NCI-H69 (cell line): Measurements from ENCODE around the gene ARL15.

Experiments
- DNase-seq: peaks from one replicate; lab custom pipeline; 2025; lab: John Stamatoyannopoulos, UW

Gene ARL15

DNA sequence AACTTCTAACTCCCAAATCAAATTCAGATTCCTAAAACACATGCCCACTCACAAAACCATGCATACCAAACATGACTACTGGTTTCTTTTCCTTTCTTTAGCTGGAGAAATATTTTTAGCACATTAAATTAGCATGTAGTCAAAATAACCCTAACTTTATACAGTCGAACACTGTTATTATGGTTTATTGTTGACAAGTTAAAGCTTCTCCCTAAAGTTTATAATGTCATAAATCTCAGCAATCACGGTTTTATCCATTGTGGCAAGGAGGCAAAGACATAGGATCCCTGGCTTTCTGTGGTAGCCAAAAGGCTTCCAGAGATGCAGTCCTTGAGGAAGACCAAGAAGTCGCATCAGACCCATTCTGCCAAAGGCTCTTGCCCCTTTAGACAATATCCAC is 27.5 kb downstream of the ARL15 start:
- DNase-seq = no peak

DNA sequence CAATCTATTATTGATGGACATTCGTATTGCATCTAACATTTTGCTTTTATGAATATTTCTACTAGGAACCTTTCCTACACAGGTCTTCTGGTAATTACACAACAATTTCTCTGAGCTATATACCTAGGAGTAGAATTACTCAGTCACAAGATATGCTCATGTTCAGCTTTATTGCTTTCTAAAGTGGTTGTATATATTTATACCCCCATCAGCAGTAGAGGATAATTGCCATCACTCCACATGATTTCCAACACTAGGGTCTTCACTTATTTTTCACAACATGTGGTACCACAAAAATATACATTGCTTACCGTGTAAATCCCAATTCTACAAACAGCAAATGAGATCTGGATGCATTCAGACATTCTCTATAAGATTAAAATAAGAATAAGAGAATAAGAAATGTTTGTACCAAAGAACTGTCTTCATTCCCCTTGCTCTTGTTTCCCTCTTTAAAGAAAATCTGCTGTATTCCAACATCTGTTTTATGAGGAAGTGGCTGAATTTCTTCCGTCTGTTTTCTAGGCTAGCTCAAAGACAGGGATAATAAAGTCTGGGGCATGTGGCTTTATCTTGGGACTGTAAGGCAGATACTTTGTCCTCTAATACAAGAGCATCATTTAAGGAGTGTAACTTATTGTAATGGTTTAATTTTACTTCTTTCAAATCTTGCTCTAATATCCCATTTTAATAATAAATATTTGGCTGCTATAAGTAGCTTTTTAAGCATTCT is 28.2 kb downstream of the ARL15 start:
- DNase-seq = no peak

DNA sequence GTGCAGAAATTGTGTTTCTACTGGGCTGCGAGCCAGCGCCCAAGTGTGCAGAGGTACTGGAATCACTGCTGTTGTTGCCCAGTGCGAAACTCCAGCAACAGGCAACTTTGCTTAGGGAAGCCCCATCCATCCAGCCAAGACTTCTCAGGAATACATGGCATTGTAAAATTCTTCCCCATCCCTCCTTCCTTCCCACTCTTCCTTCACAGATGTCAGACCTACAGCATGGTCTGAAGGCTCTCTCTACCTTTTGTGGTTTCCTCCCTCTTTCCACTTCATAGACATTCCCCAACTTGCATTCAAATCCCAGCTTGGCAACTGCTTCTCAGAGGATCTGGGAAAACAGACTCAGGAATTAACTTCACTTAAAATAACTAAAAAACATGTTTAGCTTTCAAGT is 30.4 kb downstream of the ARL15 start:
- no peak for DNase-seq

DNA sequence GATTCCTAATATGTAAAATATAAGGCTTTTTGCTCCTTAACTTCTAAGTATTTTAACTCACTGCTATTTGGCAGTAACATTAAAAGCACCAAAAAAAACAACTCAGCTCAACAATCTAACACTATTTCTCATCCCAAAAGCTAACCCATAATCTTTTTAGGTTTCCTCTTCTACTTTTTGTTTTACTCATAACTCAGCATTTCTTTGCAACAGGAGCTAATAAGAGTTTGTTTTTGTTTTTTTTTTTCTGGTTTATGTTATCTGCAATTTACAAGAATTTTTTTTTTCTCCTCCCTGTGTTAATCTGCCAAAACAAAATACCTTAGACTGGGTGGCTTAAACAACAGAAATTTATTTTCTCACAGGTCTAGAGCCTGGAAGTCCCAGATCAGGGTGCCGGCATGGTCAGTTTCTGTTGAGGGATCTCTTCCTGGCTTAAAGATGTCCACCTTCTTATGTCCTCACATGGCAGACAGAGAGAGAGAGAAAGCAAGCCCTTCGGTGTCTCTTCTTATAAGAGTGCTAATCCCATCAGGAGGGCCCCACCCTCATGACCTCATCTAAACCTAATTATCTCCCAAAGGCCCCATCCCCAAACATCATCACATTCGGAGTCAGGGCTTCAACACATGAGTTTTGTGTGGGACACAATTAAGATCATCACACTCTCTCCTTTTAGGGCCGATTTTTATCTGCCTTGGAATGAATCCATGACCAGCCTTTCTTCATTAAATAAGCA is 31.2 kb downstream of the ARL15 start:
- no peak for DNase-seq

DNA sequence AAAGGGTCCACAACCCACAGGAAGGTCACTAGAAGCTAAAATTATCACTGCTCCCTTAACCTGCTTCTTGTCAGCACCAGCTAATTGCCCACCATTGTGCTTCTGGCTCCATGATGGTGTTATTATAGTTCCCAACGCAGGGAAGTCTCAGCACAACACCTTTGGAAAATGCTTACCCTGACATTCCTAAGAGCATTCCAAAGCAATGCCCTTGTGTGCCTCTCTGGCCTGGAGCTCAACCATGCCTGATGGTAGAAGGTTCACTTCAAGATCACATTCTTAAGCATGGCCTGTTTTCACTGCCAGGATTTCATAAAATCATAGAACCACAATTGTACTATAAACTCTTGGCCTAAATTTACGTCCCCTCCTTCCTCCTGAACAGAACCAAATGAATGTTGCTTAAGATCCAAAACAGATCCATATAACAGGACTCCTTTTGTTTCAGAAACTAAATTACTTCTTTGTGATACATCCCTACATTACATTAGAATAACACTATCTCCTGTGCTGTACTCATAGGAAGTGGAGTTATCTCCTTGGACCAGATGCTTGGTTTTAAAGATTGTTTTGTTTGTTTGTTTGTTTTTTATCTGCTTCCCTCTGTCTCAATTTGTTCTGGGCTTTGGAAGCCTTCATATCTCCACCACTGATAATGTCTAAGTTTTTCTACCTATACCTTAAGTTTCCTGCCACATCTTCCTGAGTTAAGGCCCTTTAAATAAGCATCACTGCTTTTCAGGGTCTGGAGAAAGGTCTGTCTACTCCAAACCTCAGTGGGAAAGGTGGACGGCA is 32.1 kb downstream of the ARL15 start:
- no peak for DNase-seq

DNA sequence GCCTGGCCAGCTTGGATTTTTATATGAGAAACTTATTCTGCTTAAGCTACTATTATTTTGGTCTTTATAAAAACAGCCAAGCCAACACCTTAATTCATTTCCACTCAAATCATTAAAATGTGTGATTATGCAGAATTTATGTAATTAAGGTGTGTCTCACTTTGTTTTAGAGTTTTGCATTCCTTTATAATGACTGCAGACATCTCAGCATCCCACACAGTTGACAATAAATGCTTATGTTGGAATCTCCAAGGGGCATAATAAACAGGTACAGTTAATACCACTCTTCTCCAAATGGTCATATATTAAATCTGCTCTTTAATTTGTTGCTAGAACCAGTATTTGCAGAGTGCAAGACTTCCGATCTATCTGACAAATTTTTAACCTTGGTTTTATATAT is 34.3 kb downstream of the ARL15 start:
- DNase-seq = no peak

DNA sequence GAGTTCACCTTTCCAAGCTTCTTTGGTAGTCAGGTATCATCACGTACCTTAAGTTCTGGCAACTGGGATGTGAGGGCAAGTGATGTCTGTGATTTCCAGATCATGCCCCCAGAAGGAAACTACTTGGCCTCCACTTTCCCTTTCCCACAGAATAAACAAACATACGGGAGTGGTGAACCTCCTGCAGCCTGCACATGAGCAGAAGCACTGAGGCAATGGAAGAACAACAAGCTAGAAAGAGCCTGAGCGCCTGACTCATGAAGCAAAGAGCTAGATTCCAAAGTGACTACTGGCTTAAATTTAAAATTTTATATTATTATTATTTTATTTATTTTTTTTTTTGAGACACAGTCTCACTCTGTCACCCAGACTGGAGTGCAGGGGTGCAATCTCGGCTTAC is 35.0 kb downstream of the ARL15 start:
- no peak for DNase-seq

DNA sequence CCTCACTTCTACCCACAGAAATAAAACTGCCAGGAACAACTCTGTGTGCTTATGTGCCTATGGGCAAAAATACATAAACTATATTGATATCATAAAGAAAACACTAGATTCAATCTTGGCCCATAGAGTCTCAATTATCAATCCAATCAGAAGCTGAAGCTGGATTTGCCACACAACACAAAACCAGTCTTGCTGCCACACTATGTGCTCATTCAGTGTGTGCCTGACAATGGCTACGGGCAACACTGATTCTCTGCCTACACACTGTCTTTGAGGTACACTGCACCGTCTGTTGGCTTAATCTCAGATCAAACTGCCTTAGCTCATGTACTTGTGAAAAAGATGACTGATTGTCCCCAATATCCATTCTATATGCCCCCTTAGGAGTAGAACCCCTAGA is 35.4 kb downstream of the ARL15 start:
- no peak for DNase-seq

DNA sequence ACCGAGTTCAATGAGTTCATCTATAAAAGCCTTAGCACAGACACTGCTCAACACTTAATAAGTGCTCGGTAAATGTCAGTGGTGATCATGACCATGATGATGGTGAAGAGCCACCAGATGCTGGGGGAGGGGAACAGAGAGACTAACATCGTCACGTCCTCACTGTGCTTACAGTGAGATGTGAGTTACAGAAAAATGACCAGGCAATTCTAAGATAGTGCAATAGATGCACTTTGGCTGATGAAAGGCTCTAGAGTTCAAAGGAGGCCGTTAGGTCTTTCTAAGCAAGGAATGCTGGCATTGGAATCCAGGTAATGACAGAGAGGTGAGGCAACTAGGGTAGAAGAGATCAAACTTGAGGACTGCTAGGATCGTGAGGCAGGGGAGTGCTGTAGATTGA is 36.7 kb downstream of the ARL15 start:
- no peak for DNase-seq

DNA sequence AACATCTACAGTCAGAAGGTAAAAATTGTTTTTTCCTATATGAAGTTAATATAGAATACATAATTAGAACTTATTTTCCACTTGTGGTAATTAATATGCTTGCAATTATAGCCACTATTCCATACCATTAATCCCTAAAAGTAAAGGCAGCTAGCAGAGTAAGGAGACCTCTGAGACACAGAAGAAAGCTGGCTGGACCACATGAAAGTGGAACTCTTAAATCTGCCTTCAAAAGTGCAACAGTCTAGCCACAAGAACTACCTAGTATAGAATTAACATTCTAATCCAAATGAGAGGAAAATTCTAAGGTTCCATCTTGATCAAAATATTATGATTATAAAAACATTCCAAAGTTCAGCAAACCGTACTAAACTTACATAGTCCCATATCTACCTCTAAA is 37.6 kb downstream of the ARL15 start:
- no peak for DNase-seq

DNA sequence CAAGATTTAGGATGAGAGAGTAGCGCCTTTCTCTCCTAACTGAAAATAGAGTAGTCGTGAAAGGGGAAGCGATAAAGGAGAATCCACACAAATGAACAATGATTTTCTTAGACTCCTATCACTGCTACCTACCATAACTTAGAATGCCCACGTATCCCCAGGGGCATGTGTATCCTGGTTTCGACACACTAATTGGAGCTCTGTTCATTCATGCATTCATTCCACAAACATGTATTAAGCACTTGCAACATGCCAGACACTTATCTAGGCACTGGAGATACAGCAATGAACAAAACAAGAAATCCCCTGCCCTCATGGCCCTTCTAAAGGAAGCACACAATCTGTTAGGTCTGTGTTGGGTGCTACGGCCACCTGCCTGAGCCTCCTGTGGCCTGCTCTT is 40.0 kb downstream of the ARL15 start:
- no peak for DNase-seq

DNA sequence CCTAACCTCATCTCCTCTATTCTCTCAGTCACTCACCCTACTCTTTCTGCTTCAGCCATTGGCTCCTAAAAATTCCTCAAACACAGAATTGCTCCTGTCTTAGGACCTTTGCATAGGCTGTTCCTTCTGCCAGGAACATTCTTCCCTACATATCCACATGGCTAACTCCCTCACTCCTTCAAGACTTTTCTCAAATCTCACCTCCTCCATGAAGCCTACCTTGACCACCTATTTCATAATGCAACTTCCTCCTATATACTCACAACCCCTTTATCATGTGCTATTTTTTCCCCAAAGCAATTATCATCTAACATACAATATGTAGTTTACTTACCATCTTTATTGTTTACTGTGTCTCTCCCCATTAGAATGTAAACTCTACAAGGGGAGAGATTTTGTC is 45.8 kb downstream of the ARL15 start:
- DNase-seq = no peak

DNA sequence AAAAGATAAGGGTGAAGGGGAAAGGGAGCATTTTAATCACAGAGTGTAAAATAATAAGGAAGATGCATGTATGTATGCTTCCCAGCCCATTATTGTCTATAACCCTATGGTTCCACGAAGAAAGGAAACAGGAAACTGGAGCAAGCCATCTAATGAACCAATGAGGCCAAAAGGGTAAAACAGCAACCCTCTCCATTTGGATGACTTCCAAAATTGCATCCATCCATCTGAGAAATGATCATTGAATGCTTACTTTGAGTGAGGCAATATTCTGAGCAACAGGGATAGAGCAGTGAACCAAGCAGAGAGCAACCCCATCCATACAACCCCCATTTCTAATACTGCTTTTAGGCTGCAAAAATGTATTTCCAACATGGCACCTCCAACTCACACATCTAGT is 46.9 kb downstream of the ARL15 start:
- peak; percentile 88 for DNase-seq

DNA sequence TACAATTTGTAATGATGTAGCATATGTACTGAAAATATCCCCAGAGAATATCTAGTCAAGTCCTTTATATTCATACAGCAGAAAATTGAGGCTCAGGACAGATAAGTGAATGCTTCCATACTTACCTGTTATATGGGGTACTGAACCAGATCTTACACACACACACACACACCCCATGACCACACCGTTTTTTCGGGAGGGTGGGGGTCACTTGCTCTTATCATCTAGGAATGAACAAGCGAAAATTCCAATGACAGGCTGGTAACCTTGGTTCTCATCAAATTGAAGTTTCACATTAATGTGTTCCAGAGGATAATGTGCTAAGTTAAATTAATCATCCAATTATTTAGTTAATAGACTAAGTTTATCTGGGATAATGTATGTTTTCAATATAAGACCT is 48.8 kb downstream of the ARL15 start:
- DNase-seq = no peak

DNA sequence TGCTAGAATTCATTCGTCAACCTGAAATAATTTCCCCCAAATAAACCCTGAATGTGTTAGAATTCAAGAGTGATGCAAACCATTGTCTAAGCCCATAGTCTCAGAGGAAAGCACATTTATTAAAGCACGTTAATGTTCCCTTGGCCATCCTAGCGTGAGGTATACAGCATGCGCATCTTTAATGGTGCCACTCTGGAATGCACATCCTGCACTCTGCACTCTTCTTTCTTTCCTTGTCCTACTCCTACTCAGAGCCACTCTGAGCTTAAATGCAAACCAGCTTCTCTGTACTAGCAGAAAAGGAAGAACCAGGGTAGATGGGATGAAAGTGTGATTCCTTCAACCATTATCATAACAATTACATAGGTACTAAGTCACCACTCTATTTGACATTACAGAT is 50.4 kb downstream of the ARL15 start:
- DNase-seq = no peak

DNA sequence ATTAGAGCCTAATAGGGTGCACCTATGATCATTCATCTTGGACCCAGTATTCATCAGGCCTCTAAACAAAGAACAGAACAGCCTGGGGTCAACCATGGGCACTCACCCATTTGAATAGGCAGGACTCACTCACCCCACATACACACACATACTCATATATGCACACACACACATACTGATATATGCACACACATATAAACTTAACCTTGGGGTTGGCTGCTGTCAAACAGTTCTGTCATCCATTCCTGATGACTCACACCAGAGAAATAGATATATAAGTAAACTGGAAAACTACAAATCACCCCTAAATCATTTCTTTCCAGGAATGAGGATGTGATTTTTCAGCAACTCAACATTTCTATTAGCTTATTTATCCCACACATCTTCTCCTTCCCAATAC is 51.3 kb downstream of the ARL15 start:
- DNase-seq = no peak

DNA sequence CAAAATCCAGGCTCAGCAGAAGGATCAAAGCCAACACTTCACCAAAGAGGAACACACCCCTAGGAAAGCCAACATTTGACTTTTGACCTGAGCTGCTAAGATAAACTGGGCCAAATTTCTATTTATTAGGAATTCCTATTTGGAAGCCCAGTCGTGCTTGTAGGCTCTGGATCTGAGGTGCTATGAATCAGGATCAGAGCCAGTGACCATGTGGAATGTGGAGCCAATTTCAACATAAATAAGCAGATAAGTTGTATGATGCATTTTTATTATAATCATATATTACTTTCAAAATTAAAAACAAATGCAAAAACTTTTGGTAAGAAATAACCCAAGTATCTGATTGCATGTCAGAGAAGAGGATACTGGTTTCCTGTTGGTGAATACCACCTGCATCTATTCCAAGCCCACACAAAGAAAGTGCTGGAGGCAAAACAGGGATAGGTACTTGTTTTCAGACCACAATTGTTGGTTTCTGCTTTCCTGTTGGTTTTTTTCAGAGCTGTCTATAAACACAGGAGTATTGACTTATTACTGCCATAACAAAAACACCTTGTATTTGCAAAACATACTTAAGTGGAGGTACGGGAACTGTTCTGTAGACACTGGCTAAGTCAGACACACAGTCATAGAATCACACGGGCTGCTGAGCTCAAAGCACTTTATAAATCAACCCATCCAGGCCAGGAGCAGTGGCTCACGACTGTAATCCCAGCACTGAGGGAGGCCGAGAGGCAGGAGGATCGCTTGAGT is 52.8 kb downstream of the ARL15 start:
- DNase-seq = peak; percentile 64

DNA sequence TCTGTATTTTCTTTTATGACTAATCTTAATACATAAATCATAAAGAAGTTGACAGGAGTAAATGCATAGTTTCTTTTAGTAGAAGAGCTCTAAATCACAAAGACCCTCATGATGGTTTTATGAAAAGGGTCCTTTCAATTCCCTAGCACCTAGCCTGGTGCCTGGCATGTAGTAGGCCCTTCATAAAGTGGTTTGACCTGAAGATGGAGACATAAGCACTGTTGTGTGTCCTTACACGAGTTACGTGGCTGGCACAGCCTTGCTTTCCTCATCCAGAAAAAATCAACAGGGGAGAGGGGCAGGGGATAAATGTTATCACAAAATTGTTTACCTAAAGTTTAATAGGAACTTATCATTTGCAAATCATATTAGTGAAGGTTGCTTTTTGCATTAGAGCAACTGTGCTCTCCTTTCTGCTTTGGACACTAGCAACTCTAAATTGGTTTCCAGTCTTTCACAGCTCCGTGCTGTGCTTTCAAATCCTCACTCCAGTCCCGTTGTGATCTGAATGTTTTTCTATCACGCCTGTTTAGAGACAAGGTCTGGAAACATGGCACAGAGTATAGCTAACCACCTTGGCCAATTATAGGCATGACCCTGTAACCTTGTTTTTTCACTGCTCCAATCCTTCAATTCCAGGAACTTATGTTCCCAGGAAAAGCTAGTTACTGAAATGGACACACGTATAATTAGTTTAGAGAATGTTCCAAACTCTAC is 55.7 kb downstream of the ARL15 start:
- peak; percentile 23 for DNase-seq

DNA sequence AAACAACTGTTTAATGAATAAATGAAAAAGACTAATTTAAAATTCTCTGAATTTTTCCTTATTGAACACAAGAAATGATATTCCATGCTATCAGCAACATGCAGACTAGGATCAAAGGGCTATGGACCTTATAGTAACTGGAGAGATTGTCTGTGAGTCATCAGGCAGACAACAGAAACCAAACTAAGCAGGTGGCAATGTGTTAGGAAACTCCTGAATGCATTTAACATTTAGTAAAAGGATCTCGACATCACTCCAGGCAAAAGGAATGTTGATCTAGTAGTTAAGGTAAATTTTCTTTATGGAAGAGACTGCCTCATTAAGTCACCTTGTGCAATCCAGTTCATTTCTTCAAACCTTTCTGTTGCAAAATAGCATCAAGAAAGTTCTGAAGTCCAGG is 58.4 kb downstream of the ARL15 start:
- DNase-seq = peak; percentile 66

DNA sequence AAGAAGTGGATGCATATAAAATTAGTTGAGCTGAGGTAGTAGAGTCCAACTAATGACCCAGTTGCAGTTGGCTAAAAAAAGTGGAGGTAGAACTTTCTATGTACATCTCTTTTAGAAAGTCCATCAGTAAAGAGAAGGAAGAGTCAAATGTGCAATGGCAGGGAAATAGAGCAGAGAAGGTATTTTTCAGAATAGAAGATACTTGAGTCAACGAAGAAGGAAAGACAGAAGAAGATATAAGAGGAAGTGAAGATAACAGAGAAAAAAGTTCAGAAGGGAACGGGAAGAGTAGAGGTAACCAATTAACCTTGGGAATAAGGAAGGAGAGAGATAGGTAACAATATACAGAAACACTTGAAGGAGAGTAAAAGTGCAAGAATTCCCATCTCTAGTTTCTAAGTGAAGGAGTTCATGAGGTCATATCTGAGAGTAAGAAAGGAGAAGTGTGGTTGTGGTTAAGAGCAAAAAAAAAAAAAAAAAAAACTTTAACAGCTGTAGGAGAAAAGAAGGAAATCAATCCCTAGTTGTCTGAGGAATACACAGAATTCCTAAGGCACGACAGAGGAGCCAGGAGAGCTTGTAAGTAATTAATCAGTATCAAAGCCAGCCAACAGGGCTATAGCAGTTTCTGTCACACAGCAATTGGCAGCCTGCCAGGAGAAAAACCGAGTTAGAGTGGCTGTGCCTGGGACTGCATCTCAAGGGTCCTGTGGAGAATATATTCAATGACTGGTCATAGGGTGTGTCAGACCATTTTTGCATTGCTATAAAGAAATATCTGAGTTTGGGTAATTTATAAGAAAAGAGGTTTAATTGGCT is 61.0 kb downstream of the ARL15 start:
- DNase-seq = peak; percentile 41

DNA sequence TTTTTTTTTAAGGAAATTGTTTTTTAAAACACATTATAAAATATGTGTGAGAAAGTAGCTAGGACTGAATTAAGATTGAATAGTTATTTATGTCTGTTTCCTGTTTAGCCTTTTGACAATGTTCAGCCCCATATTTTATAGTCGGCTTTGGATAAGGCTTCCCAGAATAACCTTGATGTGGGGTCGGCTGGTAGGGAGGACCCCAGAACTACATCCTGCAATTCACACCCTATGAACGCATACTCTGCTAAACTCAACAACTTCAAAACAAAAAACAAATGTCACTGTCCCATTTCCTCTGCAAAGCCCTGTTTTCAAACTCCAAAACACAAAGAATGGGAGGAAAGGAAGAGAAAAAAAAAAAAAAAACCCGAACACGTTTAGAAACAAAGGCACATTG is 63.1 kb downstream of the ARL15 start:
- no peak for DNase-seq
